ENCODE measurements around the gene SP100.

Gene SP100

GRCh38 chr2:230564805-230565779 is 149.1 kb downstream of the SP100 start:
- Histone ChIP-seq H3K9ac (ENCODE audit: insufficient read length) (no peak overlapping the region), H3K27ac (no peak overlapping the region), H3K36me3 (ENCODE audit: insufficient read depth, low read length) (no peaks in the 10 kb centered on the region), H3K4me3 (no peak overlapping the region), H3K9me3 (ENCODE audit: low read depth, low read length) (no peaks in the 10 kb centered on the region)
- TF ChIP-seq FOXP2 (optimal IDR thresholded peaks at IDR 0.05; ENCODE audit: control extremely low read depth, extremely low read length, insufficient read depth): no peak
- TF ChIP-seq POLR2AphosphoS5 (IDR thresholded peaks at IDR 0.05; ENCODE audit: borderline replicate concordance, low read depth, low read length): no peak
- DNase-seq (ENCODE audit: low read depth, low spot score): no peak

DNA sequence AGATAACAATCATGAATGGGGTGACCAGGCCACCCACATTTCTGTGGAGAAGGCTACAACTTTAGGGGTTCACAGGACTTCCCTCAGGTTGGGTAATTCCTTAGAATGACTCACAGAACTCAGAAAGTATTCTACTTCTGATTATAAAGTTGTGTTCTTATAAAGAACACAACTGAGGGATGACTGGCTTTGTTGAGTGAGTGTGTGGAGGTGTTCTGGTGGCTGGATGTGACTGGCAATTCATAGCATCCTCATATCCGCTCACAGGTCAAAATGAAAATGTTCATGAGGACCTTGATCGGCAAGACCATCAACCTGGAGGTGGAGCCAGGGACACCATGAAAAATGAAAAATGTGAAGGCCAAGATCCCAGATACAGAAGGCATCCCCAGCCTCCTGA is 153.3 kb downstream of the SP100 start:
- Histone ChIP-seq H3K9me3 (ENCODE audit: low read depth, low read length) (no peaks in the 10 kb centered on the region), H3K9ac (ENCODE audit: insufficient read length) (no peak overlapping the region), H3K27ac (no peak overlapping the region), H3K36me3 (ENCODE audit: insufficient read depth, low read length) (no peaks in the 10 kb centered on the region), H3K4me3 (no peak overlapping the region)
- no peak for DNase-seq (ENCODE audit: low read depth, low spot score)
- TF ChIP-seq FOXP2 (optimal IDR thresholded peaks at IDR 0.05; ENCODE audit: control extremely low read depth, extremely low read length, insufficient read depth) (no peak), EZH2 (IDR thresholded peaks at IDR 0.05) (no peak), POLR2AphosphoS5 (IDR thresholded peaks at IDR 0.05; ENCODE audit: borderline replicate concordance, low read depth, low read length) (no peak)

GRCh38 chr2:230570987-230571386 is 155.0 kb downstream of the SP100 start:
- Histone ChIP-seq H3K9ac (ENCODE audit: insufficient read length) (no peak overlapping the region), H3K36me3 (ENCODE audit: insufficient read depth, low read length) (no peaks in the 10 kb centered on the region), H3K9me3 (ENCODE audit: low read depth, low read length) (no peaks in the 10 kb centered on the region)

GRCh38 chr2:230575642-230576324 is 159.8 kb downstream of the SP100 start:
- TF ChIP-seq FOXP2 (optimal IDR thresholded peaks at IDR 0.05; ENCODE audit: control extremely low read depth, extremely low read length, insufficient read depth): no peak
- TF ChIP-seq POLR2AphosphoS5 (IDR thresholded peaks at IDR 0.05; ENCODE audit: borderline replicate concordance, low read depth, low read length): no peak
- no peak for TF ChIP-seq EZH2 (IDR thresholded peaks at IDR 0.05)
- no peak overlapping the region for H3K4me3 ChIP-seq
- DNase-seq (ENCODE audit: low read depth, low spot score): no peak
- no peak overlapping the region for H3K27ac ChIP-seq
- H3K9ac ChIP-seq (ENCODE audit: insufficient read length): no peak overlapping the region
- no peaks in the 10 kb centered on the region for H3K36me3 ChIP-seq (ENCODE audit: insufficient read depth, low read length)
- H3K9me3 ChIP-seq (ENCODE audit: low read depth, low read length): no peaks in the 10 kb centered on the region

More at GRCh38 chr2:230570987-230571386, 155.0 kb downstream of the SP100 start:
- no peak for DNase-seq (ENCODE audit: low read depth, low spot score)
- Histone ChIP-seq H3K27ac (no peak overlapping the region), H3K4me3 (no peak overlapping the region)
- no peak for TF ChIP-seq POLR2AphosphoS5 (IDR thresholded peaks at IDR 0.05; ENCODE audit: borderline replicate concordance, low read depth, low read length)
- TF ChIP-seq EZH2 (IDR thresholded peaks at IDR 0.05): no peak
- no peak for TF ChIP-seq FOXP2 (optimal IDR thresholded peaks at IDR 0.05; ENCODE audit: control extremely low read depth, extremely low read length, insufficient read depth)

DNA sequence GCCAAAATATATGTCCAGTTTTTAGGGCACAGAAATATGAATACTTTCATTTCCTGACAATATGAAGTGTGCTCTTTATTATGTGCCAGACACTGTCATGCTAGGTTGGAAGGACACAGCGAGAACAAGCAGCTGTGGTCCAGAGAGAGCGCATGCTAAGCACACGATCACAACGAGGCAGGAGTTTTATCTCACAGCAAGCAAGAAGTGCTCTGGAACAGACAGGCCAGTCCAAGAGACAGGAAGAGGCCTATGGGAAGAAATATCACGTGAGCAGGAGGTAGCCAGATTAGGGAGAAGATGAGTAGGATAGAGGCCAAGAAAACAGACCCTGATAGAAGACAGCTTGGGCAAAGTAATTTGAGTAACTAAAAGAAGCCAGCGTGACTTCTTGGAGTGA is 161.1 kb downstream of the SP100 start:
- no peak for DNase-seq (ENCODE audit: low read depth, low spot score)
- TF ChIP-seq FOXP2 (optimal IDR thresholded peaks at IDR 0.05; ENCODE audit: control extremely low read depth, extremely low read length, insufficient read depth) (no peak), POLR2AphosphoS5 (IDR thresholded peaks at IDR 0.05; ENCODE audit: borderline replicate concordance, low read depth, low read length) (no peak), EZH2 (IDR thresholded peaks at IDR 0.05) (no peak)
- no peaks in the 10 kb centered on the region for H3K9me3 ChIP-seq (ENCODE audit: low read depth, low read length)
- no peak overlapping the region for H3K27ac ChIP-seq
- H3K9ac ChIP-seq (ENCODE audit: insufficient read length): no peak overlapping the region
- H3K36me3 ChIP-seq (ENCODE audit: insufficient read depth, low read length): no peaks in the 10 kb centered on the region
- H3K4me3 ChIP-seq: no peak overlapping the region

DNA sequence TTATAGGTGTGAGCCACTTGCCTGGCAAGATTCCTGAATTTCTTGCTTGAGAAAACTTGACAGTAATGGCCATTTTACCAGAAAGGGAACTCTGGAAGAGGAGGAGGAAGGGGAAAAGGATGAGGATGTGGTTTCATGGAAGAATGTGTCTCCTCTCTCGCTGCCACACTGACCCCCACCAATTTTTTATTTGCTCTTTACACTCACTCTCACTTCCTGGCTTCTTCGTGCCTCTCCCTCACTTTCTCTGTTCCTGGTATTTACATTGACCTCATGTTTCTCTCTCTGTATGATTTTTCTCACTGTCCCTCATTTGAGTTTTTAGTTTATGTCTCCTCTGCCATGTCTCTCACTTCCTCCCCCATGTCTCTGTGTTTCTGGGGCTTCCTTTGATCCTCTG is 162.1 kb downstream of the SP100 start:
- no peaks in the 10 kb centered on the region for H3K9me3 ChIP-seq (ENCODE audit: low read depth, low read length)
- H3K27ac ChIP-seq: no peak overlapping the region
- no peak overlapping the region for H3K4me3 ChIP-seq
- DNase-seq (ENCODE audit: low read depth, low spot score): no peak
- no peak for TF ChIP-seq POLR2AphosphoS5 (IDR thresholded peaks at IDR 0.05; ENCODE audit: borderline replicate concordance, low read depth, low read length)
- TF ChIP-seq EZH2 (IDR thresholded peaks at IDR 0.05): no peak
- no peak for TF ChIP-seq FOXP2 (optimal IDR thresholded peaks at IDR 0.05; ENCODE audit: control extremely low read depth, extremely low read length, insufficient read depth)
- H3K9ac ChIP-seq (ENCODE audit: insufficient read length): no peak overlapping the region
- H3K36me3 ChIP-seq (ENCODE audit: insufficient read depth, low read length): no peaks in the 10 kb centered on the region

GRCh38 chr2:230582851-230583283 is 166.9 kb downstream of the SP100 start:
- H3K36me3 ChIP-seq (ENCODE audit: insufficient read depth, low read length): no peaks in the 10 kb centered on the region
- H3K9ac ChIP-seq (ENCODE audit: insufficient read length): no peak overlapping the region
- H3K9me3 ChIP-seq (ENCODE audit: low read depth, low read length): no peaks in the 10 kb centered on the region
- H3K4me3 ChIP-seq: no peak overlapping the region
- TF ChIP-seq FOXP2 (optimal IDR thresholded peaks at IDR 0.05; ENCODE audit: control extremely low read depth, extremely low read length, insufficient read depth) (no peak), EZH2 (IDR thresholded peaks at IDR 0.05) (no peak), POLR2AphosphoS5 (IDR thresholded peaks at IDR 0.05; ENCODE audit: borderline replicate concordance, low read depth, low read length) (no peak)
- DNase-seq (ENCODE audit: low read depth, low spot score): no peak
- no peak overlapping the region for H3K27ac ChIP-seq

GRCh38 chr2:230583581-230583980 is 167.6 kb downstream of the SP100 start:
- no peak for DNase-seq (ENCODE audit: low read depth, low spot score)
- Histone ChIP-seq H3K36me3 (ENCODE audit: insufficient read depth, low read length) (no peaks in the 10 kb centered on the region), H3K9me3 (ENCODE audit: low read depth, low read length) (no peaks in the 10 kb centered on the region), H3K27ac (no peak overlapping the region), H3K4me3 (no peak overlapping the region), H3K9ac (ENCODE audit: insufficient read length) (no peak overlapping the region)
- no peak for TF ChIP-seq FOXP2 (optimal IDR thresholded peaks at IDR 0.05; ENCODE audit: control extremely low read depth, extremely low read length, insufficient read depth)
- TF ChIP-seq EZH2 (IDR thresholded peaks at IDR 0.05): no peak
- no peak for TF ChIP-seq POLR2AphosphoS5 (IDR thresholded peaks at IDR 0.05; ENCODE audit: borderline replicate concordance, low read depth, low read length)

Measured in SK-N-MC (cell line).